HL-60/S4 (cell line): Measurements from ENCODE around the gene THRAP3.

Experiments
- in situ Hi-C: fragments of 300-500 bp; cut with MboI; formaldehyde crosslinking; loops from 2 replicates; pipeline ENCODE4 v1.14.3; 2022; ENCODE audit warnings: low sequenced_read_pairs

The THRAP3 gene

GRCh38 chr1:36297062-36297461, 72.8 kb downstream of the THRAP3 start:
- in situ Hi-C loops = no loop called here

DNA sequence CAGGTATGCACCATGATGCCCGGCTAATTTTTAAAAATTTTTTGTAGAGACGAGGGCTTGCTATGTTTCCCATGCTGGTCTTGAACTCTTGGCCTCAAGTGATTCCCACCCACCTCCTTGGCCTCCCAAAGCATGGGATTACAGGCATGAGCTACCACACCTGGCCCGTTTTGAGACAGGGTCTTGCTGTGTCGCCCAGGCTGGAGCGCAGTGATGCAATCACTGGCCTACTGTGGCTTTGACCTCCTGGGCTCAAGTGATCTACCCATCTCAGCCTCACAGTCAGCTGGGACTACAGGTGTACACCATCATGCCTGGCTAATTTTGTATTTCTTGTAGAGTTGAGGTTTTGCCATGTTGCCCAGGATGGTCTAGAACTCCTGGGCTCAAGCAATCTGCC, 74.4 kb downstream of the THRAP3 start:
- in situ Hi-C loops = no loop called here

DNA sequence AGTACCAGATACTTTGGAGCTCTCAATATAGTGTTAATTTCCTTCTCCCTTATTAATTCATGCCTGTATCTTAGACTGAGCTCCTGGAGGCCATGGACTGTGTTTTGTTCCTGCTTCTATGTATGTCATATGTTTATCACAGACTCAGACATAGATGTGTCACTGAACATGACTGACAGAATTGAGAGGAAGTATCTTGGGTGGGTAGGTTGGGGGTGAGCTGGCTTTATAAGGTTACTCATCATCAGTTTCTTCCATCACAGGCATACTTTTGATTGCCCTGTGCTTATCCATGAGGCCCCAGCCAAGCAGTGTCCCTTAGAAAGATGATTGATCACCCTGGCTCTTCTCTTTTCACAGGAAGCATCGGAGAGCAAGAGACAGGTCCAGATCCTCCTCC, 76.3 kb downstream of the THRAP3 start:
- in situ Hi-C loops = no loop called here

DNA sequence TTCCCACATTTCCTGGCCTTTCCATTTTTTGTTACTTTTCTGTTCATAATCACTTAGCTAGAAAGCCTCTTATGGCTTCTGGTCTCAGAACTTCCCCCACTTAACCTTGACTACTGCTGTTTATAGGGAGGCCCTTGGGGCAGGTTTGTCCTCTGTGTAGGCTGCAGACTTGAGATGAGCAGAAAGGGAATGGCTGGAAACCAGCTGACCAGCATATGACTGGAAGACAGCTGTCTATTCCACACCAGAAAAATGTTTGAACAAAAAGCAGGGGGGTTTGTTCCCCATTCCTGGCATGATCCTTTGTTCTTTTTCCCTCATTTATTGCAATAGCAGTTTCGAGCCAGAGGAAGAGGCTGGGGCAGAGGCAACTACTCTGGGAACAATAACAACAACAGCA, 77.0 kb downstream of the THRAP3 start:
- in situ Hi-C loops = no loop called here

GRCh38 chr1:36303244-36303643, 79.0 kb downstream of the THRAP3 start:
- in situ Hi-C loops = no loop called here

DNA sequence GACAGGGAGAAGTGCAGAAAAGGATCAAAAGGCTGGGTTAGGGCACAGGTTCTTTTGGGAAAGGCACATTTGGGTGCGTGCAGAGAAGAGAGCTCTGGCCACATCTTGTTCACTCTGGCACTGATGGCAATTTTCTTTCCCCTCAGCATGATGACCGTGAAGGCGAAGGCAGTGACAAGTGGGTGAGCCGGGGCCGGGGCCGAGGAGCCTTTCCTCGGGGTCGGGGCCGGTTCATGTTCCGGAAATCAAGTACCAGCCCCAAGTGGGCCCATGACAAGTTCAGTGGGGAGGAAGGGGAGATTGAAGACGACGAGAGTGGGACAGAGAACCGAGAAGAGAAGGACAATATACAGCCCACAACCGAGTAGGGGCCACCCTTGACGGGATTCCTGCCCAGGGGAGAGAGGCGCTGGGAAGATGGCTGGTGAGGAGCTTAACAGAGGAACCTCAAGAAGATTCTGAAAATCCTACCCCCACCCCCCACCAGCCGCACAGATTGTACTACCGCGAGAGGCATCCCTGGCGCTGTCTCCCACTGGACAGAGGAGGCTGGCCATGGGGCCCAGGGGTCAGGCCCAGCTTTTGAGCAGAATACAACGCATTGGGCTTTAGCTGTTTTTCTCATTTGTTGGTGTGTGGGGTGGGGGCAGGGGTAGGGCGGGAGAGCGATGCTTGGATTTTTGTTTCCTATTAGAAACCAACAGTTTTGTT, 79.6 kb downstream of the THRAP3 start:
- in situ Hi-C loops = no loop called here

- in situ Hi-C loops = no loop called here
Measured at GRCh38 chr1:36304521-36304920, 80.3 kb downstream of the THRAP3 start.

DNA sequence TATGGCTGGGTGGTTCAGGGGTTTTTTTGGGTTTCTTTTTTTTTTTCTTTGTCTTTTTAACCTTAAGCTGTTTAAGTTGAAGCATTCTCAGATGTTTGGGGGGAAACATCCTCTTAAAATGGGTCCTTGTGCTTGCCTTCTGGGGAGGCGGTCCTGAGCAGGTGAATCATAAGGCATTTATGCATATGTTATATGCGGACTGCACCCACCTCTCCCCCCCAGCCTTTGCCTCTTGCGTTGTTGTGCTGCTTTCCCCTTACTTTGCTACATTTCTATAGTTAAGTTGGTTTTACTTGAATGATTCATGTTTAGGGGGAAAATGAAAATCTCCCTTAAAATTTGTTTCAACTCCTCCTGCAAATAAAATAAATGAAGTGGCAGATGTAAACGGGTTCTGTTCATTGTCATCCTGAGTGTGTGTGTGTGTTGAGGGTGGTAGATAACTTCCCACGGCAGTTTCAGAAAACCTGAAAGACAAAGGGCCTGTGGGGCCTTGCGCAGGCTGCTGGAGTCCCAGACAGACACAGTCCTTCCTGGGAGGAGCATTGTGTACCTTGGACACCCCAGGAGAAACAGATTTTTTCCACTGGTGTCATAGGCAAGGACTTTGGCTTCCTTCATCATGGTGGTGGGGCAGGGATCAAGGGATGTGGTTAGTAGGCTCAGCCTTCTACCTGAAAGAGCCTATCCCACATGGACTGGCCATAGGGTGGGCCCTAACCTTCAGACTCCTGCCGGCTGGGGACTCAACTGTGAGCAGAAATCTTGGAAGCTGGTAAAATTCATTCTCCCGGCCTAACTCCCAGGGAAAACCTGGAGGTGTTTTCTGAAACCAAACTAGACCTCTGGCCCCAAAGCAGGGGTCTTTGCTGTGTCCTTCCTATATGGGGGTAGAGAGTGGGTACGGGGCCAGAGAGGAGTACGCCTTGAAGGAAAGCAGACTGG, 81.0 kb downstream of the THRAP3 start:
- in situ Hi-C loops = no loop called here

DNA sequence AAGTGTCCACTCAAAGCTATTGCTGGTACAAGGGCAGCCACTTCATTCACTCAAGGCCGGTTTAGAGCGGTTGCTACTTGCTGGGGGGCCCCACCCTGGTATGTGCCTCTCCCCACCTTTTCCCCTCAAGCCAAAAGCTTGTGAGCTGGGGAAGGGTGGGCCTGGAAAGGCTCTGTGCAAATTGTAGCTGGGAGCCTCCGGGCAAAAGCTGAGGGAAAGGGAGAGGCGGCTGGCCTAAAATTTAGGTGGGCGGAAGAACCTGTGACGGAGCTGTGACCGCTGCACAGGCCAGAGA, 81.6 kb downstream of the THRAP3 start:
- in situ Hi-C loops = no loop called here

GRCh38 chr1:36306210-36306901, 82.1 kb downstream of the THRAP3 start, which contains the start of gene SH3D21:
Gene SH3D21 (plus strand): TSS chr1:36306368. CDS start chr1:36306421, 53 bp downstream.
- in situ Hi-C loops = no loop called here

GRCh38 chr1:36306902-36307456, 82.7 kb downstream of the THRAP3 start:
- in situ Hi-C loops = no loop called here

- in situ Hi-C loops = no loop called here
Measured at GRCh38 chr1:36307601-36308330, 83.5 kb downstream of the THRAP3 start.

DNA sequence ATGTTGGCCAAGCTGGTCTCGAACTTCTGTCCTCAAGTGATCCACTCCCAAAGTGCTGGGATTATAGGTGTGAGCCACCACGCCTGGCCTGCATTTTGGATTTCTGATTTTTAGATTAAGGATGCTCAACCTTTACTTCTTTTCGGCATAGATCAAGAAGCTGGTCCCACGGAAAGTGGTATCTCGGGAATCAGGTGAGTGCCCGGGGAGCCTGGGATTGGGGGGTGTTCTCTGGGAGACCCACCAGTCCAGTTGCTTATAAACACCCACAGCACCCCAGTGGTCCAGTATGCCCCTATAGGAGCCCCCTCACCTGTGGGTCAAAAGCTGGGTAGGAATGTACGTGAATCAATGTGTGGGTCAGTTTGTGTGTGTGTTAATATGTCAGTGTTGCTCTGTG, 85.2 kb downstream of the THRAP3 start:
- in situ Hi-C loops = no loop called here

GRCh38 chr1:36320291-36320761, 96.1 kb downstream of the THRAP3 start:
- in situ Hi-C loops = no loop called here

GRCh38 chr1:36320767-36321118, 96.5 kb downstream of the THRAP3 start:
- in situ Hi-C loops = no loop called here

GRCh38 chr1:36321119-36321951, 97.1 kb downstream of the THRAP3 start:
- in situ Hi-C loops = no loop called here

GRCh38 chr1:36322041-36322785, 98.0 kb downstream of the THRAP3 start:
- in situ Hi-C loops = no loop called here

GRCh38 chr1:36322786-36323635, 98.8 kb downstream of the THRAP3 start:
- in situ Hi-C loops = no loop called here
